Activated CD4-positive, alpha-beta T cell treated with anti-CD3 and anti-CD28 coated beads for 1 hour (primary cell): ENCODE results near the gene ANKRD13C.
A peak's percentile ranks its signal among the peaks of the same experiment; 100 is the strongest.

Source experiments
- DNase-seq: peaks from one replicate; pipeline ENCODE4 v3.0.0-alpha.2; 2020

The ANKRD13C gene

DNA sequence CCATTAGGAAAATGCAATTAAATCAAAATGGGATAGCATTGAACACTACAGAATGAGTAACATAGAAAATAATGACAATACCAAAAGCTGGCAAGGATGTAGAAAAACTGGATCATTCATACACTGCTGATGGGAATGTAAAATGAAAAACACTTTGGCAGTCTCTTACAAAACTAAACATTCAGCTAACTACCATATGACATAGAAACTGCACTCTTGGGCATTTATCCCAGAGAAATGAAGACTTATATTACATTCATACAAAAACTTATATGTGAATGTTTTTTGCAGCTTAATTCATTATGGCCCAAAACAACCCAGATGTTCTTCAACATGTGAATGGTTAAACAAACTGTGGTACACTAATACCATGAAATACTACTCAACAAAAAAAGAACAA, 66.4 kb downstream of the ANKRD13C start:
- no peak for DNase-seq

DNA sequence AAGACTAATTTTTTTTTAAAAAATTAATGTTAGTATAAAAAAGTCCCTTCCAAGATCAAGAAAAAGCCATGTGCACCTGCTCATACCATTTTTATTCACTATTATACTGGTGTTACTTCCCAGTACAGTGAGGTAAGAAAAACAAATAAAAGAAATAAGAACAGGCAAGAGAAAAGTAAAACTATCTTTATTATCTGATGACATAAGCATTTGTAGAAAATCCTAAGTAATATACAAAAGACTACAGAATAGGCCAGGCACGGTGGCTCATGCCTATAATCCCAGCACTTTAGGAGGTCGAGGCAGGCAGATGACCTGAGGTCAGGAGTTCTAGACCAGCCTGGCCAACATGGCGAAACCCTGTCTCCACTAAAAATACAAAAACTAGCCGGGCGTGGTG, 68.1 kb downstream of the ANKRD13C start:
- DNase-seq, result no peak

DNA sequence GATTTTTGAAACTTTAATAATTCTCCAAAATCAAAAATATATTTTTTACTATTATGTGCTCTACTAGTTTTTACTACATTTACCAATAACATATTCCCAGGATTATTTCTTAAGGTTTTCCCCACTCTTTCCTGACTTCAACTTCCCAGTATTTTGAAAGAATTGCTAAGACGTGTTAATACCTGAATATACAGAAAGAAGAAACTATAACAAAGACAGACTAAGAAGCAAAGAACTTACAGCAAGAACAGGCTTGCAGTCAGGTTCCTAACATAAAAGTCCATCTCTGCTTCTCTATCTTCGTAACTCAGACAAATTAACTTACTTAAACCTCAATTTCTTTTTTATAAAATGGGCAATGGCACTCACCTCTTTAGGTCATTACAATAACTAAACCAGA, 70.2 kb downstream of the ANKRD13C start:
- DNase-seq, result no peak

GRCh38 chr1:70278710-70279109, 75.8 kb downstream of the ANKRD13C start:
- no peak for DNase-seq

GRCh38 chr1:70277875-70278274, 76.6 kb downstream of the ANKRD13C start:
- DNase-seq, result no peak

DNA sequence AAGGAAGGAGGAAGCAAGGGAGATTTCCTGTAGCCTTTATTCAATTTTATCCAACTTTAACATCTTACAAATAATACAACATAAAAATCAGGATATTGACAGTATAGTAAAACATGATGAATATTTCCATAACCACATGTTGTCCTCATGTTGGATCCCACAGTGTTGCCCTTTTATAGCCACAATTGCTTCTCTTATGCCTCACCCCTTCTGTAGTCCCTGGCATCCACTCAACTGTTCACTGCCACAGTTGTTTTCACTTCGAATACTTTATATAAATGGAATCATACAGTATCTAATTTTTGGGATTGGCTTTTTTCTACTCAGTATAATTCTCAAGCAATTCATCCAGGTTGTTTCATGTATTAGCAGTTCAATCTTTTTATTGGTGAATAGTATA, 88.6 kb downstream of the ANKRD13C start:
- DNase-seq, result no peak

- DNase-seq, result no peak
These were observed 89.7 kb downstream of the ANKRD13C start for GRCh38 chr1:70264839-70265238.

DNA sequence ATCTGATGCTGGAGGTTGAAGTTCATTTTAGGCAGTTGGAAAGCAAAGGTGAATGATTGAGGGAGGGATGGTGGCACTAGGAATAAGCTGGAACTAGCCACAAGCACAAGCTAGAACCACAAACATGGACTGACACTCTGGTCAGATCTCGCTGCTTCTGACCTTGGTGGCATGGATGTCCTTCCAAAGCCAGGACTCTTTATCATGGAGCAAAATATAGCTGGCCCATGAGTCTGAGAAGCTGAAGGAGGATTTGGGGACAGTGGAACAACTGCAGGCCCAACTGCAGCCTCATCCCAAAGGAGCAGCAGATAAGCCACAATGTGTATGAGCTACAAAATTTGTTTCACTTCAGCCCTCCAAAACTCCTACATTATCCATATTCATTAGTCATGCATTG, 97.9 kb downstream of the ANKRD13C start:
- DNase-seq, result no peak

- no peak for DNase-seq
These were observed 105.8 kb downstream of the ANKRD13C start for GRCh38 chr1:70248729-70249128.

- no peak for DNase-seq
These were observed 106.8 kb downstream of the ANKRD13C start for GRCh38 chr1:70247768-70248167.

DNA sequence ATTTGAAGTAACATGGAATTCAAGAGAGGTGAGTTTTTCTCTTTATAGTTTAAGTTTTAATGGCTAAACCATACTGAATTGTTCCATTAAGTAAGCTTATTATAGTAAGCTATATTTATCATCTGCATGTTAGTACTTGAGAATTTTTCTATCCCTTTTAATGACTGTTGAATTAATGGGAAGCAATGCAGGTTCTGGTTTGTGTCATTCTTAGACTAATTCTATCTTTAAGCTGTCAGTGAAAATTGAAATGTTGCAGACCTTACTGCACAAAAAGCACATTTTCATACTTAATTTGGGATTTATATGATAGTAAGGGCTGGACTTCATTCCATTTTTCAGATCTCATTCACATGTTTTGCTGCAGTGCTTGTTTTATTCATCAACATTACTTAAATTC, 107.4 kb downstream of the ANKRD13C start:
- no peak for DNase-seq

- no peak for DNase-seq
These were observed 114.6 kb downstream of the ANKRD13C start for GRCh38 chr1:70239940-70240339.

GRCh38 chr1:70234733-70235132, 119.8 kb downstream of the ANKRD13C start:
- no peak for DNase-seq

- no peak for DNase-seq
These were observed 123.0 kb downstream of the ANKRD13C start for GRCh38 chr1:70231475-70231874.

GRCh38 chr1:70228670-70229069, 125.9 kb downstream of the ANKRD13C start:
- DNase-seq, result no peak

- no peak for DNase-seq
These were observed 127.1 kb downstream of the ANKRD13C start for GRCh38 chr1:70227439-70227838.

GRCh38 chr1:70224954-70225353, 129.6 kb downstream of the ANKRD13C start:
- no peak for DNase-seq

GRCh38 chr1:70222716-70223235, 131.7 kb downstream of the ANKRD13C start:
- no peak for DNase-seq

DNA sequence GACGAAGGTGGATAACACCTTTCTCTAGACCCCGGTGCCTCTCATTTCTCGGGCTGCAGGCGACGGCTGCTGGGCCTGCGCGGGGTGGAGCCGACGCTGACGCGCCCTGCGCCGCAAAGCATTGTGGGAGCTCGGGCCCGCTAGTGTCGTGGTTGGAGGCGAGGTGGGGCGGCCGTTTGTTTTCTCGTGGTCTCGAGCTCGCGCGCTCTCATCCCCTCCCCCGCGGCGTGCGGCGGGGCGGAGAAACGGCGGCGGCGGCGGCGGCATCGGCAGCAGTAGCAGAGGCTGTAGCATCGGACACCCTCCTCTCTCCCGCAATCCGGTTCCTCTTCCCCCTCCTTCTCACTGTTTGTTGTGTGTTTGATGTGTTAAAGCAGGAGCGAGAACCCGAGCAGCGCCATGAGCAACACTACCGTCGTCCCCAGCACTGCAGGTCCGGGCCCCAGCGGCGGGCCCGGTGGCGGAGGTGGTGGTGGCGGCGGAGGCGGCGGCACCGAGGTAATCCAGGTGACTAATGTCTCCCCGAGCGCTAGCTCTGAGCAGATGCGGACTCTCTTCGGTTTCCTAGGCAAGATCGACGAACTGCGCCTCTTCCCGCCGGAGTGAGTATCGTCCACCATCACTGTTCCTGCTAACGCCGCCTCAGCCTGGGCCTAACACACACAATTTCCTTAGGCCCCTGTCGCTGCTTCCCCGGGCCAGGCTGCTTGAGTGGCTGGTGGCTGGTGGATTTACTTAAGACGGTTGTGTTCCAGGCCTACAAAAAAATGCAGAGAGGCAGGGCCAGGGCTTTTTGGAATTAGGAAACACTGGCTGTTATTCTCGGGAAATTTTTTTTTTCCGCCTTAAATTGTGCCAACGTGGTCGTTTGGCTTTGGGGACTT, 133.0 kb downstream of the ANKRD13C start, which contains the start of gene SRSF11:
Gene SRSF11 (plus strand): TSS at position 143 of the 884 bp plus-strand sequence. CDS start 257 bp downstream, at position 400.
- DNase-seq, result peak; percentile 95

- no peak for DNase-seq
These were observed 133.8 kb downstream of the ANKRD13C start for GRCh38 chr1:70220517-70221237.

DNA sequence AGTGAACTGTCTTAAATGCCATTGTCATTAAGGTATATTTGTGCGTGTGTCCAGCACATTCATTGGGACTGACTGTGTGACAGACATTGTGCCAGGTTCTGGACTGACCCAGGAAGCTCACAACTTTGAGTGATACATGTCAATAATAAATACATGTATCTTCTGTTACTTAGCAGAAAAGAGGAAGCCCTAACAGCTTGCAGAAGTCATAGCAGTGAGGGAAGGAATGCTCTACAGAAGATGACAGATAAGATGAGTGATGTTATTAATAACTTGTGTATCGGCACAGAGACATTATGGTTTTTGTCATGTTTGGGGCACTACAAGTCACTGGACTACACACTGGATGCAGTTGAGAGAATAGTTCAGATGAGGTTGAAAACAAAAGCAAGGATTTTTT, 134.5 kb downstream of the ANKRD13C start:
- no peak for DNase-seq

DNA sequence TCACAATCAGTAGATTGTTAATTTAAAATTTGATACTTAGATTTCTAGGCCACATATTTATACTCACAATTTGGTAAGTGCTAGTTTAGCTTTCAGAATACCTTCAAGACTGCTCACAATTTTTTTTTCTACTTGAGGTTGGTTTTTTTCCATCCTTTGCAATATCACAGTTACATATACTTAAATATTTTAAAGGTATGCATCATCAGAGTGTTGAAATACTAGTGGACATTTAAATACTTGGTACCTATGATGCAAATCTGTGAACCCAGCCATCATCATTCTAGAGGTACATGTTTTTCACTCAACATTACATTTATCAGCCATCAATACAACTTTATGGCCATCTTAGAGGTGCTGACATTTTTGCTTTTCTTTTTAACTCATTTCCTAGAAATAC, 143.0 kb downstream of the ANKRD13C start:
- no peak for DNase-seq

DNA sequence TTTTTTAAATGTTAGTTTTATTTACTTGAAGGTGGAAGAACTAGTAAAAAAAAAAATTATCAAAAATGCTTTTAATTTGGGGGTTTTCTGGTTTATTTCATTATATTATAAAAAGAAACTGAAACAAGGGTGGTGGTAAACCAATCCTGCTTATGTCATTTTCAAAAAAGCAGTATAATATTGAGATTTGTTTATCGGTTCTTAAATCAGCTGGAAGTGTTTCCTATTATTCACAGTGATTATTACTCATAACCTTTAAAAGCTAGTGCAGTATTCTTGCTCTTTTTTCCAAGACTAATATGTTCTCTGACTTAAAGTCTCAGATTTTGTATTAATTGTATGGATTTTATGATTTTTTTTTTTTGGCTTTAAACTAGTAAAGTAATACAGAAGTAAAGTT, 143.7 kb downstream of the ANKRD13C start:
- DNase-seq, result no peak
